Stromal cell of bone marrow (primary cell): Measurements from ENCODE around the gene CCK.

Source experiments
- DNase-seq: peaks from one replicate; pipeline ENCODE4 v3.0.0-alpha.2; 2012; ENCODE audit warnings: low read depth

Gene CCK

DNA sequence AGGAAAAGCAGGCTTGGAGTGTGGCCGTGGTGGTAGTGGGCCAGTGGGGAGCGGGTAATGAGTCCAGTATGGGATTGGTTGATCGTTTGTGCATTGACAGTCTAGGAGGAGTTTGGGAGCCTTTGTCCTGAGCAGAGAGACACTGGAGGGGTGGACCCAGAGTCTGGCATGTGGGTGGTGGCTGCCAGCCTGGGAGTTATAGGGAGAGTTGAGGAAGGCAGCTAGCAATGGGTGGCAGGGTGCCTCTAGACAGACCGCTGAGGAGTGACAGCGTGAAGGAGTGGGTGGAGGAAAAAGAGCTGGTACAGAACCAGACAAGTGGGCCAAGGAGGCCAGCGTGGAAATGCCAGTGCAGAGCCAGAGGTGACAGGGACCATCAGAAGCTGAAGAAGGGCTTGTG, 1.9 kb upstream of the CCK start:
- no peak for DNase-seq

DNA sequence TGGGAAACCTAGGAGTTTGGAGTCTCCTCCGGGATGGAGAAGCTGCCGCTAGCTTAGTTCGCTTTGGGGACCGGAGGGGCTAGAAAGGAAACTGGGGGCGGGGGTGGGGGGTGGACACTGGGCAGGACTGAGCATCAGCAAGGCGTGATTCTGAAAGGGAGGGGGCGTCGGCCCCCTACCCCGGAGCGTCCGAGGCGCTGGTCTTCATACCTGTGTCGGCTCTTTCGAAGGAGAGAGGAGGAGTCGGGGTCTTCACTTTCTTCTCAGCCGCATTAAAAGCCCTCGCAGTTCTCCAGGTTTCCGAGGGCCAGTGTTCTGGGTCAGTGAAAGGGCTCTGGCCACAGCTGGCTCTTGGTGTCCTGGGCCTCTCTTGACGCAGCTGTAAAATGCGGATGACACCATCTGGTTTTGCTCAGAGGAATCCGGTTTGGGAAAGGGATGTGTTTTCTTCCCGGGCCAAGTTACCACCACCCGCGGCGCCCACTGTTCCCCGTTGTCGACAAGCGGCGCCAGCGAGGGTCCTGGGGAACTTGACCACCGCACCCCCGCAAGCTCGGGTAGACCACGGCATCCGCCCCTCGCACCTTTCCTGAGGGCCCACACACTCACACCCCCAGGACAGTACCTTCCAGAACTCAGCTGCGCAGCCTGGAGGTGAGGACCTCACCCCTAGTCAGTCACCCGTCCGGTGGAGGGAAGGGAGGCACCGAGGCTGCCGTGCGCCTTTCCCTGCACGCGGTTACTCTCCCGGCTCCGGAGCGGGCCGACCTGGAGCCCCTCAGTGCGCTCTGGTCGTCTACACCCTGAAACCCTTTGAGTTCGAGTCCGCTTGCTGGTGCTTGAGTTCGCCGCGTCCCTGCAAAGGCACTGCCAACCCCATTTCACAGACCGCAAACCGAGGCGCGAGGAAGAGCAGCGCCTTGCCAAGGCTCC, 660 bp downstream of the CCK start:
- no peak for DNase-seq

DNA sequence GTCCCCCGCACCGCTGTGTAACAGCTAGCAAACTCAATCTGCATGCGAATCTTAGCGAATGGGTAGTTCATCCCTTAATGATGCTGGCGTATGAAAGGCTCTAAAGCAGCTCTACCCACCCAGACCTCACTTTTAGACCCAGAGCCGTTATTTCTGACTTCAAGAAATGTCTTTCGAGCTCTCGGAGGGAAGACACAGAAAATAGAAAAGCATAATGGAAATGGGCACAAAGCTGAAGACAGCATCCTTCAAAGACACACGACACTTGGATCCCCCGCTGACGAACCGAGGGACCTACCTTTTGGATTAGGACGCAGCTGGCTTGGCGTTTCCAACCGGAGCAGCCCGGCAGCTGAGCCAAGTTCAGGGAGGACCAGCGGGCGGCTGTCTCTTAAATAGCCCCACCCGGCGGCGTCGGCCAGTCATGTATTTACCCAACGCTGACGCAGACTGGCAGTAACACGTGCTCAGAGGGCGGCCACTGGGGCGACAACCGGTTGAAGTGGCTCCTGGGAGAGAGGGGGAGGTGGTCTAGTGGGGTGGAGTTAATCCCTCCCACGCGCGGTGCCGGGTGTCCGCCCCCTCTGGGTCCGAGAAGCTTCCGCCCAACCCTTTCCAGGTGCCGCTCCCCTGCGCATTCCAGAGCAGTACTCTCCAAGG, 1.5 kb downstream of the CCK start:
- peak; percentile 4 for DNase-seq

DNA sequence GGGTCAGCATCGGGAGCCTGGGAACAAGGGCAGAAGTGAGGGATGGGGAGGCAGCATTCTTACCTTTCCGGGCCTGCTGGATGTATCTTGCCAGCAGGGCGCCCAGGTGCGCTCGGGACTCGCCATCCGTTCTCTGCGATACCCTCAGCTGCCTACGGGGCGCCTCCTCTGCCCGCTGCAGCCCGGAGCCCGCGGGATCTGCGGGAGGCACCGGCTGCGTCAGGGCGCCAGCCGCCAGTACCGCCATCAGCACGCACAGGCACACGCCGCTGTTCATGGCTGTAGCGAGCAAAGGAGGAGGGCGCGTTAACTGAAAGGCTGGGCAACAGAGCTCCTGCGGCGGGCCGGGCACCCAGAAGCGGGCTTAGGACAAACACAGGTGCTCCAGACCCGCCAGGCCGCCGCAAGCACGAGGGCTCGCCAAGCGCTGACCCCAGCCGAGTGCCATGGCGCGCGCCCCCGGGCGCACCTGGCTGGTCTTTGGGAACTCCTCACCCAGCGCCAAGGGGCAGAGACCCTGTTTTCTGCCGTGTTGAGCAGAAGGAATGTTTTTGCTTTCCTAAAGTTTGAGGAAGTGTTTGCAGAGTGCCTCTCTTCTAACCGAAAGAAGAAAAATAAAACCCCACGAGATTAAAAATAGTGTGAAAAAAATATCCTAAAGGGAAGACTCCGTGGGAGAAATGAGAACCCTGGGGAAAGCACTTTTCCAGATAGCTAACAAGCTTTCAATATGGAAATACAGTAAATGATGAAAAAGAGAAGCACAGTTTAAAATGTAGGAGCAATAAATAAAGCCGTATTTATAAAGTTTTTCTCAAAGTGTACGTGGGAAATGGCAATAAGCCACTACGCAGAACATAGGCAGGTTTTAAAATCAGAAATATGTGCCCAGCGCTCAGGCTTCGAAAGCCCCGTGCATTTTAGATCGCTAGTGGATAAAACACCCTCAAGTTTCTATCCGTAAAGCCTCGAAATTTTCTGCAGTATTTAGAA, 2.3 kb downstream of the CCK start:
- no peak for DNase-seq

DNA sequence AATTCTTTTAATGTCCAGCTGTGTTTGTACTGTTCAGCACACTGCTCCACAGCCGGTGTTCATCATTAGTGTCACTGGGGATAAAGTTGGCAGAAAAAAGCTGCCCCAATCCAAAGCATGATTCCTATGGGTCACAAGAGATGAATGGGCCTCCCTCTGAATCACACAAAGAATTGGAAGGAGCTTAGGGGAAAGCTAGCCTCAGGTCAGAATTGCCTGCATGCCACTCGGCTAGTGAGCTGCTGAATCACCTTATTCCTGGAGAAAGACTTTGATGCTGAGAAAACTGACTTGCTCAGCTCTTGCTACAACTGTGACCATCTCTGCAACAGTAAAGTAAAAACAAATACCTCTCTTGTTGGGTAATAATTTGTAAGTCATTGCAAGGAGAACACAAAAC, 3.5 kb downstream of the CCK start:
- DNase-seq, result peak; percentile 49

DNA sequence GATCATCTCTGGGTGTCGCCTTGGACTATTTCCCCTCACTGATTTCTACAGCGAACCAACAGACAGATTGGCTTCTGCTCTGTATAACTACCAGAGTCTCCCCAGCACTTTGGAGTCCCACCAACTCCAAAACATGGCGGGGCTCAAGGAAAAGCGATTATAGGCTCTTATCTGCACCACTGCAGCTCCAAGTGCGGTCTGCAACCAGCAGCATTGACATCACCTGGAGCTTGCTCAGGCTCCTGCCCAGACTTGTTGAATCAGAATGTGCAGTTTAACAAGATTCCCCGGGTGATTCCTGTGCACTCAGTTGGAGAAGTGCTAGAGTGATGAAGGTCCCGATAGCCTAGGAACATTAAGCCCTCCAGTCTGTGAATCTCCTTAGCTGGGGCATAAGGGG, 9.0 kb downstream of the CCK start:
- no peak for DNase-seq

DNA sequence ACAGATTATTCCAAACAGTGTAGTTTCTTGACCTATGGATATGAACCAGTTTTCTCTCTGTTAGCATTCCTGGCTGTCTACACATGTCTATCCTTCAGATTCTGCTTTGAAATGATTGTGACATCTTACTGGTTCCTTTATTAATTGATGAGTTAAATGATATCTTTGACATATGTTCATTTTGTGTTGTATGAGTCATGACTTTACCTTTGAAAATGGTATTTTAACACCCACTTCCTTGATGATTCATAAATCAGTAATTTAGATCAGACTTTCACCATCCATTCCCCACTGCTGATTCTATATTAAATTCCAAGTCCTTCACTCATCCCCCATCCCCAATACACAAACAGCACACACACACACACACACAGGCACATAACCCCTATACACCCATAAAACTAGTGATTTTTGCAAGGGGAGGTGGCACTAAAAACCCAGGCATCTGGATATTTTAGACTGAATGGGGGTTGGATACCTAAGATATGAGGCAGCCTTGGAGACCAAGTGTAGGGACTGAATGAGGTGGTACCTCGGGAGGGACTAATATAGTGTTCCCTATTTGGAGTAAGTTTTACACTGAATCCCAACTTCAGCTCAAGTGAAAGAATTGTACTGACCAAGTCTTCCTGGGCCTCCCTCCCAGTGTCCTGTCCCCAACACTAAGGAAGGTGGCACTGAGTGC, 9.7 kb downstream of the CCK start:
- no peak for DNase-seq

DNA sequence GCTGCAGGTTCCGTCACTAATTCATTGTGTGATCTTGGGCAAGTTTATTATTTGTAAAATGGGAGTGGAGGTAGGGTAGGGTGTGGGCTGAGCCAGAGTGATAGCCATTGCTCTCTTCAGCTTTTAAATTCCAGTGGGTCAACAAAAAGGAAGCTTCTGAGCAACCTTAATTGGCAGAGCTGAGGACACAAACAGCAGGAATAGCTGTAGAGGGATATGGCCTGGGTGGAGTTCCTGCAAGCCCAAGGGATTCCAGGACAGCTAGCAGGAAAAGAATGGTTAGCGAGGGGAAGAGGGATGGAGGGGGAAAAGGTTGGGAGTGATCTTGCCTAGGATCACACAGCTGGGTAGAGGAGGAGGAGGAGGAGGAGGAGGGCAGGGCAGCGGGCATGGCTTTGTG, 11.4 kb downstream of the CCK start:
- DNase-seq, result no peak

DNA sequence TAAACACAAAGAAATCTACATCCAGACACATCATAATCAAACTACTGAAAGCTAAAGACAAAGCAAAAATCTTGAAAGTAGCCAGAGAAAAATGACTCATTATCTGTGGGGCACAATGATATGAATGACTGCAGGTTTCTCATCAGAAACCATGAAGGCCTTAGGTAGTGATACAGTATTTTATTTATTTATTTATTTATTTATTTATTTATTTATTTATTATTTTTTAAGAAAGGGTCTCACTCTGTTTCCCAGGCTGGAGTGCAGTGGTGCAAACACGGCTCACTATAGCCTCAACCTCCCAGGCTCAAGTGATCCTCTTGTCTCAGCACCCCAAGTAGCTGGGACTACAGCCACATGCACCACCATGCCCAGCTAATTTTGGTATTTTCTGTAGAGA, 15.2 kb downstream of the CCK start:
- no peak for DNase-seq

DNA sequence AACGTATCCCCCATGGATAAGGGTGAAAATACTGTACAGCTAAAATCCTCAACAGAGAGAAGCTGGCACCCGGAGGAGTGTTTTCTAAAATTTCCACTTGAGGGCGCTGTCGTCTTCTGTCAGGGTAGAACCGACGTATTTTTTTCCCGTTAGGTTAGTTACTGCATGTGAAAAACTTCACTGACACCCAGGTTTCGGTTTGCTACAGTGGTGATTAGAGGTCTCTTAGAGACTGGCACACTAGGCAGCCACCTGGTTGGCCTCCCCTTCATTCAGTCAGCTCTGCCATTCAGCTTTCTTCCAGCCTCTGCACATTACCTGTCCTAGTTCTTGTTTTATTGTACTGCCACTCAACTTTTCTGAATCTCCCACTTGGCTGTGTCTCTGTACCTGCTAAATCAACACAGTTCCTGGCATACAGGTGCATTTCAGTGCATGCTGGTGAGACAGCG, 18.4 kb downstream of the CCK start:
- DNase-seq, result peak; percentile 38

DNA sequence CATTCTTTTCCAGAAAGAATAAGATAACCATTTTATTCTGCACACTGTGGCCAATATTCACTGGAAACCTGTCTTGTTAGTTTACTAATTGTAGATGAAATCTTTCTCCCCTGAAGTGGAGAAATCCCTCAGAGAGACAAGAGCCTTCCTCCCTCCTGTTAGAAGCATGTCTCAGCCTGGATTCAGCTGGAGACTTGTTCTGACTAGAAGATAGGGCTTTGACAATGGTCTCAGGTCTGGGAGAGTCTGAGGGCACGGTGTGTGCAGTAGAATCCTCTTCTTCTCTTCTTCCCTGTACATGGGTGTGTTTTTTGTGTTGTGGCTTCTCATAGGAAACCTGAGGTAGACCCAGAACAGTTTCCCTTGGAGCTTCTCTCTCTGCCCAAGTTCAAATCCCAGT, 19.9 kb downstream of the CCK start:
- no peak for DNase-seq

DNA sequence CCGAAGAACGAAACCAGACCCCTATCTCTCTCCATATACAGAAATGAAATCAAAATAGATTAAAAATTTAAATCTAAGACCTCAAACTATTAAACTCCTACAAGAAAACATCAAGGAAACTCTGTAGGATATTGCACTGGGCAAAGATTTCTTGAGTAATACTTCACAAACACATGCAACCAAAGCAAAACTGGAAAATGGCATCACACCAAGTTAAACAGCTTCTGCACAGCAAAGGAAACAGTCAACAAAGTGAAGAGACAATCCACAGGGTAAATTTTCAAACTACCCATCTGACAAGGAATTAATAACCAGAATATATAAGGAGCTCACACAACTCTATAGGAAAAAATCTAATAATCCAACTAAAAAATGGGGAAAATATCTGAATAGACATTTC, 29.4 kb downstream of the CCK start:
- DNase-seq, result no peak

DNA sequence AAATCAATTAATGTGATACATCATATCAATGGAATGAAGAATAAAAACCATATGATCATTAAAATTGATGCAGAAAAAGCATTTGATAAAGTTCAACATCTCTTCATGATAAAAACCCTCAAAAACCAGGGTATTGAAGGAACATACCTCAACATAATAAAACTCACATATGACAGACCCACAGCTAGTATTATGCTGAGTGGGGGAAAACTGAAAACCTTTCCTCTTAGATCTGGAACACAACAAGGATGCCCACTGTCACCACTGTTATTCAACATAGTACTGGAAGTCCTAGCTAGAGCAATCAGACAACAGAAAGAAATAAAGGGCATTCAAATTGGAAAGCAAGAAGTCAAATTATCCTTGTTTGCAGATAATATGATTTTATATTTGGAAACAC, 30.5 kb downstream of the CCK start:
- no peak for DNase-seq

DNA sequence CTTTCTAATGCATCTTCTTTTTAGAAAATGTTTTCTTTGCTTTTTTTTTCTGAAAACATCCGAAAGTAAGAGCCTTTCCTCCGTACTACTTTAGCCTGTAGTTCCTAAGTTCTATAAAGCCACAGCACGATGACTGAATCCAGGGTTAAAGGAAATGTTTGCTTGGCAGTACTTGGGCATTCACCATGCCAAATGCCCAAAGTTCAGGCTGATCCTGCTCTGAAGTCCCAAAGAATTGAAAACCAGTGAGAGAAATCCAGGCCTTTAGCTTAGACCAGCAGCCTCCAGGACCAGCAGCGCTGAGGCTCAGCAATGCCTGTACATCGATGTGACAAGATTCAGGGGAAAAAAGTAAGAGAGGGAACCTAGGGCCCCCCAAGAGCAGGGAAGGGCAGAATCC, 35.1 kb downstream of the CCK start:
- no peak for DNase-seq

DNA sequence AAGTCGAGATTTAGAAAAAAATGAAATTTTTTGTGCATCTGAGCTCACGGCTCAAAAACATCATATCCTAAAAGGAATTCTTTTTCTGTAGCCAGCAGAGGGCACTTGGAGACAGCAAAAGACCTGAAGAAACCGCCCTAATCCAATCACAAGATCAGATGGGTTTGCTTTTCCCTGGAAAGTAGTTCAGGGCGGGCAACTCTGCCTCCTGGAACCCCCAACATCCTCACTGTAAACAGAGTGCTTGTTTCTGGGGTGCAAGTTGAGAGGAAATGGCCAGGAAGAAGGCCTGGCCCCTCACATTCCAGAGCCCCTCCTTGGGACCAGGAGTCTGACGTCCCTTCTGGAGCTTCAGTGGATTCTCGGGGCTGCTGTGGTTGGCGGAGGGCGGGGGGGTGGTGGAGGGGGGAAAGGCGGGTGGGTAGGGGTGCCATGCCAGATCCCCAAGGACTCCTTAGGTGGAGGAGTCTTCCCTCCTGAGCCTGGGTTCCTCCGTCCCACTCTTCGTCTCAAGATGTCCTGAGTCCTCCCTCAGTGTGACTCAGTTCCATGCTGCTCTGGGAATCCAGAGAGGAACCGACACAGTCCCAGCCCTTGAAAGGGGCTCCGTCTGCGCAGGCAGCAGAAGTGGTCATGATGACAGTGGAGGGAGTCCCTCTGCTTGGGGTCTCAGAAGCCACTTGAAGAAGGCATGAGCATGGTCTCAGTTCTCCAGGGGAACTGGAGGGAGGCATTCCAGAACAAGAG, 35.9 kb downstream of the CCK start:
- DNase-seq, result peak; percentile 52

DNA sequence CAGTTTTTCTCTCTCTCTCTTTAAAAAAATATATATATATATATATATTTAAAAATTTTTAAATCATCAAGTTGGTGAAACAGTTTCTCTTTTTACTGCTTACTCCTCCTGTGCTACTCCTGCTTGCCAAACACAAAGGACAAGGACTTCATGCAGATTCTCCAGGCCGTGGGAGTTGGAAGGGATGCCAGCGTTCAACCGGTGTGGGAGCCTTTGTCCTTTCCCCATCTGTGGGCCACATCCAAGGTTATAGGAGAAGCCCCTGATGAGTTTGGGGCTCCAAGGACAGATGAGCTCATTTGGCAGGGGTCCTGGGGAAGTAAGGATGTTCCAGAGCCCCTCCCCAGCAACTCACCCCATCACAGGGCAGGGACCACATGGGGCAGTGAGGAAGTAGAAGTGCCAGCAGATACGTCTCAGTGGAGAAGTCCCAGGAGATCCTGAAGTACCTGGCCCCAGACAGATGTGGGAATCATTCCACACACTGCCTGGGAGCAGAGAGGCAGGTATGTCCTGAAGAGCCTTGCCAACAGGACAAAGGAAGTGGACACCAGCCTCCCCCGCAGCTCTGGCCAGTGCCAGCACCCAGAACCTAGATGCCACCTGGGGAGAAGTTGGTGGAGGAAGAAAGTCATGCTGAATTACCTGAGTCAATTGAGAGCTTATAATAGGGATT, 36.6 kb downstream of the CCK start:
- no peak for DNase-seq

DNA sequence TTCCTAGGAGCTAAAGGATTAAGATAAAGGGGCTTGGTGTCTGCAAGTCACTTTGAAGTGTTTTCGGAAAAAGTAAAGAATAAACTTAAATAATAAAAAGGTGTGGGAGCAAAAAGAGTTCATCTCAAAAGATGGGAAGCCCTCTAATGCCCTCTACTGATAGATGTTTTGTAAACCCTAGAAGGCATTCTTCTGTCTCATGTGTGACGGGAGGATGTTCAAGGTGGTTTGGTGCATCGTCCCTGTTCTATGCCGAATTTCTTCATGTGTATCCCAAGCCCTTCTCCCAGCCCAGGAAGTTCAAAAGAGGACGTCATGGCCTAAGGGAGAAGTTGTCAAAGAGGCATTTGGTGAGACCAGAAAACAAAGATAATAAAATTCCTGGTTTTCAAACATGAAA, 37.2 kb downstream of the CCK start:
- DNase-seq, result no peak

DNA sequence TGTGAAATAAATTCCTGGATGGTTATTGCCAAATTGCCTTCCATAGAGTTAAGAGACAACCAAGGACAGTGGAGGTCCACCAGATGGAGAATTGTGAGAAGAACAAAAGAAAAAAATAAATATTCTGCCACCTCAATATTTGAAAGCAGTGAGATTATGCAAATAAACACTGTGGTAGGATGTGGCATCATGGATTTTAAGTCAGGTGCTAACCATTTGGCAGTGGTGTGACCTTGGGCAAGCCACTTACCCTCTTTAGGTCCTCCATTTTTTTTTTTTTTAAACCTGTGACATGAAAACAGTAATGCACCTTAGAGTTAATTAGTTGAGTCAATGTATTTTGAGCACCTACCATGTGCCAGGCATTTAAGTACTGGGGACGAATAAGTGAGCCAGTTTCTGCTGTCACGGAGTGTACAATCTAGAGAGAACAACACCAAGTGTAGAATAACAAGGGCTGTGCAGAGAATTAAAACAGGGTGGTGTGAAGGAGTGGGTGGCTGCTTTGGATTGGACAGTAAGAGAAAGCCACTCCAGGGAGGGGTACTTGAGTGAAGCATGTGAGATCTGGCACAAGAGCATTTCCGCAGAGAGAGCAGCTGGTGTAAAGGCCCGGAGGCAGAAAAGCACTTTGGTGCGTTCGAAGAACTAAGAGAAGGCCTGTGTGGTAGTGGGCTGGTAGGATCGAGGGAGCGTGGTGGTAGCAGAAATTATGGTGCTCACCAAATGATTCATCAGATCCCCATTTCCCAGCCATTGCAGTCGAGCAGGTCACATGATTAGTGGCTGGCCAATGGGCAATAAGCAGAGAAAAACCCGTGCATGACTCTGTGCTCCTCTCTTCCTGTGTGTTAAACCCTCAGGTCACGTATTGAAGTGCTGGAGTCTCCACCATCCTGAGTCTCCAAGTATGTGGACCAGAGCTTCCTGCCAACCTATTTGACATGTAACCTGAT, 39.2 kb downstream of the CCK start:
- DNase-seq, result no peak
